ENCODE data around the gene LIPF. TPM values are rescaled to one million over a fixed set of nuclear protein-coding genes. Genes with fewer than 3 reads are reported as not detected.

The LIPF gene, protein sequence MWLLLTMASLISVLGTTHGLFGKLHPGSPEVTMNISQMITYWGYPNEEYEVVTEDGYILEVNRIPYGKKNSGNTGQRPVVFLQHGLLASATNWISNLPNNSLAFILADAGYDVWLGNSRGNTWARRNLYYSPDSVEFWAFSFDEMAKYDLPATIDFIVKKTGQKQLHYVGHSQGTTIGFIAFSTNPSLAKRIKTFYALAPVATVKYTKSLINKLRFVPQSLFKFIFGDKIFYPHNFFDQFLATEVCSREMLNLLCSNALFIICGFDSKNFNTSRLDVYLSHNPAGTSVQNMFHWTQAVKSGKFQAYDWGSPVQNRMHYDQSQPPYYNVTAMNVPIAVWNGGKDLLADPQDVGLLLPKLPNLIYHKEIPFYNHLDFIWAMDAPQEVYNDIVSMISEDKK
- not detected in 2 replicates for total RNA-seq (2014; rRNA removed; shearing (Covaris generic))
- not detected in 2 replicates for polyA plus RNA-seq (2015; cell fraction: cytosol; rRNA removed)
- not detected in 2 replicates for polyA plus RNA-seq (2015; cell fraction: nucleus; rRNA removed)

- in situ Hi-C loops (cut with HindIII; ENCODE audit: low pct_unique_long_range_greater_than_20kb, low sequenced_read_pairs): no loop called here
- no peak for DNase-seq (ENCODE audit: low read depth, low spot score)
Measured at GRCh38 chr10:88664142-88664541, at the start of gene LIPF. Gene LIPF, plus strand, starts transcription at chr10:88664442. Its CDS starts 2,856 bp downstream, at chr10:88667298.

GRCh38 chr10:88616250-88616977, 47.8 kb upstream of the LIPF start:
- in situ Hi-C loops (cut with HindIII; ENCODE audit: low pct_unique_long_range_greater_than_20kb, low sequenced_read_pairs): no loop called here
- no peak for DNase-seq (ENCODE audit: low read depth, low spot score)

- DNase-seq (ENCODE audit: low read depth, low spot score): no peak
- in situ Hi-C loops (cut with HindIII; ENCODE audit: low pct_unique_long_range_greater_than_20kb, low sequenced_read_pairs): no loop called here
Measured at GRCh38 chr10:88617772-88618300, 46.4 kb upstream of the LIPF start.

- in situ Hi-C loops (cut with HindIII; ENCODE audit: low pct_unique_long_range_greater_than_20kb, low sequenced_read_pairs): no loop called here
- no peak for DNase-seq (ENCODE audit: low read depth, low spot score)
Measured at GRCh38 chr10:88618496-88618895, 45.7 kb upstream of the LIPF start.

- no peak for DNase-seq (ENCODE audit: low read depth, low spot score)
- in situ Hi-C loops (cut with HindIII; ENCODE audit: low pct_unique_long_range_greater_than_20kb, low sequenced_read_pairs): no loop called here
Measured at GRCh38 chr10:88620441-88620840, 43.8 kb upstream of the LIPF start.

- in situ Hi-C loops (cut with HindIII; ENCODE audit: low pct_unique_long_range_greater_than_20kb, low sequenced_read_pairs): no loop called here
- no peak for DNase-seq (ENCODE audit: low read depth, low spot score)
Measured at GRCh38 chr10:88623835-88624234, 40.4 kb upstream of the LIPF start.

GRCh38 chr10:88624840-88625239, 39.4 kb upstream of the LIPF start:
- in situ Hi-C loops (cut with HindIII; ENCODE audit: low pct_unique_long_range_greater_than_20kb, low sequenced_read_pairs): no loop called here
- DNase-seq (ENCODE audit: low read depth, low spot score): no peak

GRCh38 chr10:88640186-88640585, 24.1 kb upstream of the LIPF start:
- DNase-seq (ENCODE audit: low read depth, low spot score): no peak
- in situ Hi-C loops (cut with HindIII; ENCODE audit: low pct_unique_long_range_greater_than_20kb, low sequenced_read_pairs): no loop called here

- no peak for DNase-seq (ENCODE audit: low read depth, low spot score)
- in situ Hi-C loops (cut with HindIII; ENCODE audit: low pct_unique_long_range_greater_than_20kb, low sequenced_read_pairs): no loop called here
Measured at GRCh38 chr10:88642209-88642608, 22.0 kb upstream of the LIPF start.

GRCh38 chr10:88642963-88643362, 21.3 kb upstream of the LIPF start:
- in situ Hi-C loops (cut with HindIII; ENCODE audit: low pct_unique_long_range_greater_than_20kb, low sequenced_read_pairs): no loop called here
- no peak for DNase-seq (ENCODE audit: low read depth, low spot score)

GRCh38 chr10:88647061-88647615, 17.1 kb upstream of the LIPF start:
- DNase-seq (ENCODE audit: low read depth, low spot score): no peak
- in situ Hi-C loops (cut with HindIII; ENCODE audit: low pct_unique_long_range_greater_than_20kb, low sequenced_read_pairs): no loop called here

- DNase-seq (ENCODE audit: low read depth, low spot score): no peak
- in situ Hi-C loops (cut with HindIII; ENCODE audit: low pct_unique_long_range_greater_than_20kb, low sequenced_read_pairs): no loop called here
Measured at GRCh38 chr10:88651101-88651551, 13.1 kb upstream of the LIPF start.

DNA sequence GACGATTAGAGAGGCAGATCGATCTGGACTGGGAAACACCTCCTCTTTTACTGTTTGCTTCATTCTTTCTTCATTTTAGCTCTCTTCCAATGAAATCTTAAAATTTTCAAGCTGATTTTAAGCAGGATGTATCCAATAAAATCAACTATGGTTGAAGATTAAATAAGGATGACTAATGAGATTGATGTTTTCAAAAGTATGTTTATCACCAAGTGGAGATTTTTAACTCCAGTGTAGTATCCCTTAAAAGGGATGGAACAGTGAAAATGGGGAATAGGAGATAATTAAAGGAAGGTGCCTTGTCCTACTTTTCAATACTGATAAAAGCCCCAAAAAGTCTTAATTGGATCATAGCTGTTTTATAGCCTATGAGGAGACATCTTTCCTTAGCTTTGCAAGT, 11.6 kb upstream of the LIPF start:
- in situ Hi-C loops (cut with HindIII; ENCODE audit: low pct_unique_long_range_greater_than_20kb, low sequenced_read_pairs): no loop called here
- DNase-seq (ENCODE audit: low read depth, low spot score): no peak

DNA sequence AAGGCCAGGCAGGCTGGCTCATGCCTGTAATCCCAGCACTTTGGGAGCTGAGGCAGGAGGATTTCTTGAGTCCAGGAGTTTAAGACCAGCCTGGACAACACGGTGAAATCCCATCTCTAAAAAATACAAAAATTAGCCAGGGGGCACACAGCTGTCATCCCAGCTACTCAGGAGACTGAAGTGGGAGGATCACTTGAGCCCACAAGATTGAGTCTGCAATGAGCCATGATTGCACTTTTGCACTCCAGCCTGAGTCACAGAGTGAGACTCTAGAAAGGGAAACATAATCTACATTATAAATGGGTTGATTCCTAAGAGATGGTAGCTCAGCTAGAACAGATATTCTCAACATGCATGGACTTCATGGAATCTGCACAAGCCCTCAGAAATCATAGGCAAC, 6.3 kb upstream of the LIPF start:
- in situ Hi-C loops (cut with HindIII; ENCODE audit: low pct_unique_long_range_greater_than_20kb, low sequenced_read_pairs): no loop called here
- DNase-seq (ENCODE audit: low read depth, low spot score): no peak

DNA sequence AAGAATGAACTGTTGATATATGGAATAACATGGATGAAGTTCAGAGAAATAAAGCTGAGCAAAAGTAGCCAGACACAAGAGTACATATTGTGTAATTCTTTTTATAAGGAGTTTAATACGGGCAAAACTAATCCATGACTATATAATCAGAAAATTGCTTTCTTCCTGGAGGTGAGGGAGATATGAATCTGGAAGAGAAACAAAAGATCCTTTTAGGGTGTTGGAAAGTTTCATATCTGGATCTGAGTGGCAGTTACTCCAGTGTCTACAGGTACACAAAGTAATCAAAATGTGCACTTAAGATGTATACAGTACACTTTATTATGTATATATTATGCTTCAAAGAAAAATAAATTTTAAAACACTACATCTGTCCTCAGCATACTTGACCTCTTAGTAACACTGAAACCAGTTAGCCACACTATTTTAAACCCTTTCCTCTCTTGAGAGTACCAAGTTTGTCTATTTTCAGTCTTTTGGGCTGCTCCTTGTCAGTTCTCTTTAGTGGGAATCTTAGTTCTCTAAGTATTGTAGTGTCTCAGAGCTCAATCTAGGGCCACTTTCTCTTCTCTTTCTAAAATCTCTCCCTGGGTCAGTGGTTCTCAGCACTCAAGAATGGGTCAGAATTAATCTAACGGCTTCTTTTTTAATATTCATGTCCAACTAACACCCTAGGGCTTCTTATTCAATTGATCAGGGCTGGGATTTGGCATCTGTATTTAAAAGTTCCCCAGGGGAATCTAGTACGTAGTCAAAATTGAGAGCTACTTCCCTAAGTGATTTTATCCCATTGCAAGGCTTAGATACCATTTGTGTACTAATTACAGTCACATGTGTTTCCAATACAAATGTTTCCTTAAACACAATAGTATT, 4.3 kb upstream of the LIPF start:
- no peak for DNase-seq (ENCODE audit: low read depth, low spot score)
- in situ Hi-C loops (cut with HindIII; ENCODE audit: low pct_unique_long_range_greater_than_20kb, low sequenced_read_pairs): no loop called here

DNA sequence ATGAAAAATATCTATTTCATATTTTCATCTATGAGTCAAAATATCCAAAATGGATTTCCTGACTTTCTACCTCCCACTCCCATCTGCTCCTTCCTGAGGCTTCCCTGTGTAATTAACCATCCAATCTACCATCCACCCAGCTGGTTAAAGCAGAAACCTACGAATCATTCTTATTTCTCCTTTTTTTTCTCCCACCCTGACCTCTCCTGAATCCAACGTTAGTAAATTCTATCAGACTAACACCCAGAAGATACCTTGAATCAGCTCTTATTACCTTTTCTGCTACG, 3.7 kb upstream of the LIPF start:
- DNase-seq (ENCODE audit: low read depth, low spot score): no peak
- in situ Hi-C loops (cut with HindIII; ENCODE audit: low pct_unique_long_range_greater_than_20kb, low sequenced_read_pairs): no loop called here

- in situ Hi-C loops (cut with HindIII; ENCODE audit: low pct_unique_long_range_greater_than_20kb, low sequenced_read_pairs): no loop called here
- DNase-seq (ENCODE audit: low read depth, low spot score): no peak
Measured at GRCh38 chr10:88661018-88661417, 3.2 kb upstream of the LIPF start.

- no peak for DNase-seq (ENCODE audit: low read depth, low spot score)
- in situ Hi-C loops (cut with HindIII; ENCODE audit: low pct_unique_long_range_greater_than_20kb, low sequenced_read_pairs): no loop called here
Measured at GRCh38 chr10:88661577-88661976, 2.7 kb upstream of the LIPF start.

All from SK-MEL-5 (cell line).